ENCODE results near the gene PDE4DIP. TPM values are rescaled to one million over a fixed set of nuclear protein-coding genes. Genes with fewer than 3 reads are reported as not detected.
A peak's percentile ranks its signal among the peaks of the same experiment; 100 is the strongest.
"Not testable (repeated sequence)": the region's sequence is repeated elsewhere in the genome, so short reads cannot be mapped to it uniquely, and the experiment has no call there.

Gene PDE4DIP
- total RNA-seq, 1 donor from 2014 or later, result 163 TPM

DNA sequence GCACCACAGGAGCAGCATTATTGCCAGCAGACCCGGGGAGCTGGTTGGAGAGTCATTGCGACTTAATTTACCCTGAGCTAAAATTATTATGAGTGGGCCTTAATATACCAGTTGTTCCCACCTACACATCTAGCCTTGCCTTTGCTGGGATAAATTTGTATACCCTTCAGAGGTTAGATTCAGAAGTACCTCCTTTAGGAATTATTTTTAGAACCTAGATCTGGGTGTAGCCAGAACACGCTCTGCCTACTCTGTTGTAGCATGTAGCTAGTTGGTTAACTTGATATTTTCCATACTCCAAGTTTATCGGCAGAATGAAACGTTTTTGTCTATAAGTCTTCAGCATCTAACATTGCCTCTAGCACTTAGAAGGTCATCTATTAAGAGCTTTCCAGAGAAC, 9.1 kb downstream of the PDE4DIP start:
- H3K27me3 ChIP-seq; H3K9me3 ChIP-seq; H3K4me1 ChIP-seq; intact Hi-C loops (cut with DNase I); DNase-seq; H3K27ac ChIP-seq; H3K36me3 ChIP-seq; ATAC-seq; H3K4me3 ChIP-seq: not testable (repeated sequence)

DNA sequence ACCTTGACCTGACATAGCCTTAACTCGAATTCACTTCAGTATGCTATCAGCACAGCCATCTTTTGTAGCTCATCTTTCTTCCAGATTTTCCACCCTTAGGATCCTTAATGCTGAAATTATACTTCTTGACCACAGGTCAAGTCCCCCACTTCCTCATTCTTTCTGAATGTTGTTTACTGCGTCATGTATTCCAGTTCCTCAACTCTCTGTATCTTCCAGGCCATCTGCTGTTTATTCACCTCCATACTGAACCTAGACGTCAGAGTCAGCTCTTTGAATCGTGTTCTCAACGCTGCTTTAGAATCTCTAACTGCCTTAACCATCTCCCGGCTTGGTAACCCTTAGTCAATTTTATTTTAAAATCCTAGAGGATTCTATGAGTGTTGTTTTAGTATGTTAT, 9.8 kb downstream of the PDE4DIP start:
- H3K4me3 ChIP-seq; H3K4me1 ChIP-seq; H3K9me3 ChIP-seq; H3K27ac ChIP-seq; DNase-seq; intact Hi-C loops (cut with DNase I); H3K27me3 ChIP-seq; H3K36me3 ChIP-seq: not testable (repeated sequence)
- peak; percentile 85 for ATAC-seq

DNA sequence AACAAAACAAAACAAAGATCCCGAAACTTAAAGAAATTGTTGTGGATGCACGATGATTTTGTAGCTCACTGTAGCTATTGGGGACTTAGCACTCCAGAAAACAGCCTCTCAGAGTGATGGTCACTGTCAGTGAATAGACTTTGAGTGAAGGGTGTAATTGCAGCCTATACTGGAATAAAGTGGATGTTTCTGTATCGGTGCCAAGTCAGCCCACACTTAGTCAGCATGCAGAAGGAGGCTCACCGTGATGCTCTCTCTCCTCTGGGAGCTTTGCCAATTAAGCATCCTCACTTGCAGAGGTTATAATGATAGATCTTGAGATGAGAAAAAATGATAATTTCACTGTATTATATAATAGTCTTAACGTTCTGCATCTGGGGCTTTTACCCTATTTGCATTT, 11.1 kb downstream of the PDE4DIP start:
- H3K4me1 ChIP-seq; H3K36me3 ChIP-seq; DNase-seq; ATAC-seq; H3K4me3 ChIP-seq; H3K9me3 ChIP-seq; H3K27ac ChIP-seq; intact Hi-C loops (cut with DNase I); H3K27me3 ChIP-seq: not testable (repeated sequence)

DNA sequence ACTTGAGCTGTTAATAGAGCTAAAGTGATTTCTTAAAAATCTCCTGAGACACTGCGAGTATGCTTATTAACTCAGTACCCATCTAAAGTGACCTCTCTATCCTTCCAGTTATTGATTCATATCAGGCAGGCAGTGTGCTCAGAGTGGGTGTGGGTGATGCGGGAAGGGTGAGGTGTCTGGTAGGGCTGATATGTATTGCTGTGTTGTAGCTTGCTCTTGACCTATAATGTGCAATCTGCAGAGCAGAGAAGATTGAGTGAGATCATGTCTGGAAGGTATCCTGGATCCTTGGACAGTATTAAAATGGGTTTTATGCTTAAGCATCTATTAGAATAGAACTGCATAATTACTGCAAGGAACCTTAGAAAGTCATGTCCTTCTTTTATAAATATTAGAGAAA, 15.8 kb downstream of the PDE4DIP start:
- intact Hi-C loops (cut with DNase I); H3K4me3 ChIP-seq; H3K27ac ChIP-seq; ATAC-seq; H3K27me3 ChIP-seq; DNase-seq; H3K4me1 ChIP-seq; H3K36me3 ChIP-seq; H3K9me3 ChIP-seq: not testable (repeated sequence)

DNA sequence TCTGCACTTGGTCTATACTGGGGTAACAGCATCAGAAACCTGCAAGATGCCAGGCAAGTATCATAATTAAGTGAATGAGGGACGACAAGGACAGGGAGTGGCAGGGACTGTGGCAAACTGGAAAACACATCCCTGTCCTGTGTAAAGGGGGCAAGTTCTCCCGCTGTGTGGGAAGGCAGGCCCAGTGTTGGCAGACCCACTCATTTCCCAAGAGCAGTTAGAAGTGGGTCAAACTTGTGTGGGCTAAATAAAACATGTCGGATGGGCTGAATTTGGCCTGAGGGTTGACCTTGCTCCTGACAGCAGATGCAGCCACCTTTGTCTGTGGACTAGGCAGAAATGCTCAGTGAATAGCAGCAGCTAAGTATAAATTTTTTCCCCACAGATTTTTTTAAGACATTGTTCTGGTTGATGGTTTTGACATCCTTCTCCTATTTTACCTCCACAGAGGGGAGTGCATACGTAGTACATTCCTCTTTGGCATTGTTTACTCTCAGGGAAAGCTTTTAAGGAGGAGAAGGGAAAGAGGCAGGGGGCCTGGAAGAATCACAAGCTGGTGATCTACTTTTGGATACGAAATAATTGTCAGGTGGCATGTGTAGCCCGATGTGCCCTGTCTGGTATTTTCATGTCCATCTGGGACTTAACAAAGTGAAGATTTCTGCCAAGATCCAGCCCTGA, 16.5 kb downstream of the PDE4DIP start:
- H3K4me3 ChIP-seq; intact Hi-C loops (cut with DNase I); H3K4me1 ChIP-seq; H3K9me3 ChIP-seq; H3K36me3 ChIP-seq; ATAC-seq; H3K27me3 ChIP-seq; DNase-seq; H3K27ac ChIP-seq: not testable (repeated sequence)

DNA sequence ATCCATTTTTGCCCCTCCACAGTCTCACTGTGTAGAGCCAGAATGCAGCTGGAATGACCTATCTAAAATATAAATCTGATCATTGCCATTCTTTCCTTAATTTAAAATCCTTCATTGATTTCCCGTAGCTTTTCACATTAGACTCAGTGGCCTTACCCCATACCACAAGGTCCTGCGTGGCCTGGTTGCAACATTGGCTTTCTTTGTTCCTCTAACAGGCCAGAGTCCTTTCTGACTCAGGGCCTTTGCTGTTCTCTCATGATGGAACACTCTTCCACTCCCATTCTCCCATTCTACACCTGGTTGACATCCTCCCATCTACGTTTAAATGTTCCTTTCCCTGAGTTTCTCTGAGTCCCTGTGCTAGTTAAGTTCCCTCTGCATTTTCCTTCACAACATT, 18.4 kb downstream of the PDE4DIP start:
- H3K9me3 ChIP-seq; DNase-seq; intact Hi-C loops (cut with DNase I); H3K27me3 ChIP-seq; H3K27ac ChIP-seq; H3K36me3 ChIP-seq; H3K4me3 ChIP-seq; H3K4me1 ChIP-seq: not testable (repeated sequence)
- peak; percentile 80 for ATAC-seq

DNA sequence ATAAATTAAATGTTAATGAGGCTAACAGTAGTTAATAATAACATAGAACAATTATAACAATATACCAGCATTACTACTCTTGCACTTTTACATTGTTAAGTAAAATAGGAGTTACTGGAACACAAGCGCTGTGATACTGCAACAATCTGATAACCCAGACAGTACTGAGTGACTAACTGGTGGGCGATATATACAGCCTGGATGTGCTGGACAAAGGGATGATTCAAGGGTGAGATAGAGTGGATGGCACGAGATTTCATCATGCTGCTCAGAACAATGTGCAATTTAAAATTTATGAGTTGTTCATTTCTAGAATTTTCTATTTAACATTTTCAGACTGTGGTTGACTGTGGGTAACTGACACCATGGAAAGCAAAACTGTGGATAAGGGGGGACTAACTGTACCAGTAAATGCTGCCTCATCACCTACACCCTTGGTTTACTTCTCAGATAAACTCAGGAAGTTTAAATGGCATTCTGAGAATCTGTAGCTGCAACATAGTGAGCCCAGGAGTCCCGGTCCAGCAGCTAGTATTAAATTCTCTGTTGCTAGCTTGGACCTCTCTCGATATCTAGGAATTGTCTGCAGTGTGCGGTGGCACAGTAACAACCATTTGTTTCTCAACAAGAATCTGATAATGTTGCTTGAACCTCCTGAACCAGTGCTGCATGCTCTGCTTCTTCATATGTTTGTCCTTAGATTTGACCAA, 24.9 kb downstream of the PDE4DIP start:
- H3K4me1 ChIP-seq; H3K27ac ChIP-seq; H3K9me3 ChIP-seq; H3K27me3 ChIP-seq; ATAC-seq; H3K4me3 ChIP-seq; intact Hi-C loops (cut with DNase I); DNase-seq; H3K36me3 ChIP-seq: not testable (repeated sequence)

DNA sequence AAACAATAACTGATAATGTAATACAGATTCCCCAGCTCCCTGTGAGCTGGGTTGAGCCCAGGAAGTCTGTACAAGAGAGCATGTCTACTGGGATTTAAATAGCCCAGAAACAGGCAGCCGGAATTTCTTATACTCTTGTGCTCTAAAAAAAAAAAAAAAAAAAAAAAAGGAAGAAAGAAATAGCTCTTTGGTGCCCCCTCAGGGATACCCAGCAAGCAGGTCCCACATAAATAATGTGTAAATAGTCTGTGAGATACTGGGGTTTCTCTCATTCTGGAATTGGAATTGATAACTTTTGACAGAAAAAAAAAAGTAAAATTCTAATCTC, 25.4 kb downstream of the PDE4DIP start:
- not testable (repeated sequence) for DNase-seq, H3K27ac ChIP-seq

DNA sequence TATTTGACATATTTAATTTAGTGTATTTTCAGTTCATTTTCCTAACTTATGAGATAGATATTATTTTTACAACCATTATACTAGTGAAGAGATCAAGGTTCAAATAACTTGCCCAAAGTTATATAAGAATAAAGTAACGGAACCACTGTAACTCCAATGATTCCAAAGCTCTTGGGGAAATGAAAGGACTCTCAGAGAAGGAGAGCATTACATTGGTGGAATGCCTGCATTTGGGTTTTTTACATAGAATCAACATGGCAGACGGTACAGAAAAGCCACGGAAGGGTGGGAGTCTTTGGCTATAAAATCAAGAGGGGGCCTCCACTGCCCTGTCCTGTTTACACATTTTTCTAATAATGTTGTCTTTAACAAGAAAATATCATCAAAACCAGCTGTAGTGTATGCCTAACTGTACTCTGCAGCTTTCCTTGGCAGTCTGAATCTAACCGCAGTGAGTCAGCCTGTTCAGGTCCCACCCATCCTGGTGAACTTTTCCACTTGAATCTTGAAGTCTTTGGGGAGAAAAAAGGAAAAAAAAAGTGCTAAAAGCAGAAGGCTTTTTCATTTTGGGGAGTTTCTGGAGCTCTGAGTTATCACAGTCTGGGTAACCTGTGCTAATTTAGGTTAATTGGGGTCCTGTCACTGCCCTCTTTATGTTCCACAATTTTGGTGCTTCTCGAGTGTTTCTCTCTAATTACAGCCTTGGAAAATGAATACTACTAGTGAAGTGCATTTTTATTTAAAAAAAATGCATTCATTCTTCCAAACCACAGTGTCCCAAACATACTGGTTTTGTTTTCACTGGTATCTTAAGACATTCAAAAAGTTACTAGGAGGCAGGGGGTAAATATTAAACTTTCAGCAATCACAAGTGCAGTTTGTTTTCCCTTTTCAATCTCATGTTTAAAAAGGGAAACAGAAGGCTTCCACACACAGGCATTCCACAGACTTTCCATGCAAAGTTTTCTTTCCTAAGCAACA, 30.5 kb downstream of the PDE4DIP start:
- intact Hi-C loops (cut with DNase I); H3K4me3 ChIP-seq; H3K27me3 ChIP-seq; H3K9me3 ChIP-seq; DNase-seq; H3K36me3 ChIP-seq; H3K4me1 ChIP-seq; H3K27ac ChIP-seq: not testable (repeated sequence)
- peak; percentile 88 for ATAC-seq

More for the DNA sequence above, 25.4 kb downstream of the PDE4DIP start:
- H3K9me3 ChIP-seq; H3K4me1 ChIP-seq; H3K36me3 ChIP-seq; H3K4me3 ChIP-seq; intact Hi-C loops (cut with DNase I); H3K27me3 ChIP-seq; ATAC-seq: not testable (repeated sequence)

DNA sequence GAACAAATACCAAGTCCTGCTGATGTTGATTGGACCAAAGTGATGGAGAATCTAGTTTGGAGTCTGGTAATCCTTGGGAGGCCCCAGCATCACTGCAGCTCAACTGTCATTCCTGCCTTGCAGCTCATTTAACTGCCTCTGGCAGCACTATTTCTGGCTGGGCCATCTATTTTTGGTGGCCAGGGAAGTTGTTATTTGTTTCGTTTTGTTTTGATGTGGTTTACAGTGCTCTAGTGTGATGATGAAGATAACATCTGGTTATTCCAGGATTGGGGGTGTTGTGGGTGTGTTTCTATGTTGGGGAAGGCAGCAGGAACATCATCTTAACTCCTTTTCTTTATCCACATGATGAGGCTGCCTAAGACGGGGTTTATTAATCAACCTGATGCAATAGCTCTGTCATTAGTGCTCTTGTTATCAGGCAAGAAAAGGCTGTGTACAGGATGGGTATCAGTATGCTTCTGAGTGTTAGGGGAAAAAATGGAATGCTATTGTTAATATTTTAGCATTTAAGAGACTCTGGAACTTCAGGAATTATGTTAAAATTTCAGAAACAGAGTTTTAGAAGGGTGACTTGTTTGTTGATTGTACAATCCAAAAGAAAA, 35.7 kb downstream of the PDE4DIP start:
- peak; percentile 46 for ATAC-seq
- not testable (repeated sequence) for DNase-seq

DNA sequence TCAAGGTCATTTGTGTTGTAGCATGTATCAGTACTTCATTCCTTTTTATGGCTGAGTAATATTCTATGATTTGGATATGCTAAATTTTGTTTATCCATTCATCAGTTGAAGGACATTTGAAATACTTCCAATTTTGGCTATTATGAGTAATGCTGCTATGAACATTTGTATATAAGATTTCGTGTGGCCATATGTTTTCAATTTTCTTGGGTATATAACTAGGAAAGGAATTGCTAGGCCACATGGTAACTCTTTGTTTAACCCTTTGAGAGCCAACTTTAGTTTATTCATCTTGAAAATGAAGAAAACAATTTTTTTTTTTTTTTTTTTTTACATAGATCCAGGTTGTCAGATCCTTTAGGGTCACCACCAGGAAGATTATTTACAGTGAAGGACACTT, 37.0 kb downstream of the PDE4DIP start:
- DNase-seq; intact Hi-C loops (cut with DNase I); H3K9me3 ChIP-seq; H3K36me3 ChIP-seq; H3K27me3 ChIP-seq; H3K4me1 ChIP-seq; H3K4me3 ChIP-seq; ATAC-seq; H3K27ac ChIP-seq: not testable (repeated sequence)

More for the DNA sequence above, 35.7 kb downstream of the PDE4DIP start:
- intact Hi-C loops (cut with DNase I); H3K9me3 ChIP-seq; H3K27me3 ChIP-seq; H3K4me1 ChIP-seq; H3K36me3 ChIP-seq; H3K27ac ChIP-seq; H3K4me3 ChIP-seq: not testable (repeated sequence)

DNA sequence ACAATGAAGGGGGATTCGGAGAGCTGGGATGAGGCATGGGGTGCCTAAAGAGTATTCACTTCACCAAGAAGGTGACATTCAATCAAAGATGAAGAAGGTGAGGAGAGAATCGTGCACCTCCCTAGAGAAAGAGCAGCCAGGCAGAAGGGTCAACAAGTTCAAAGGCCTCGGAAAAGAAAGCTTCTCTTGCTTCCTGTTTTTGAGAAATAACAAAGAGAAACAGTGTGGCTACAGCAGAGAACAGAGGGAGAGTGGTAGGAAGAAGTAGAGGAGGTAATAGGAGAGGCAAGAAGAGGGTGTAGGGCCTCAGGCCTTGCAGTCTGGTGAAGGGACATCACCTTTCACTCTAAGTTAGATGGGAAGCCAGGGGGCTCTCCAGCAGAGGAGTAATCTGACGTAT, 41.0 kb downstream of the PDE4DIP start:
- DNase-seq; H3K4me3 ChIP-seq; intact Hi-C loops (cut with DNase I); H3K4me1 ChIP-seq; H3K9me3 ChIP-seq; H3K27ac ChIP-seq; H3K27me3 ChIP-seq; H3K36me3 ChIP-seq: not testable (repeated sequence)
- ATAC-seq, result peak; percentile 43

DNA sequence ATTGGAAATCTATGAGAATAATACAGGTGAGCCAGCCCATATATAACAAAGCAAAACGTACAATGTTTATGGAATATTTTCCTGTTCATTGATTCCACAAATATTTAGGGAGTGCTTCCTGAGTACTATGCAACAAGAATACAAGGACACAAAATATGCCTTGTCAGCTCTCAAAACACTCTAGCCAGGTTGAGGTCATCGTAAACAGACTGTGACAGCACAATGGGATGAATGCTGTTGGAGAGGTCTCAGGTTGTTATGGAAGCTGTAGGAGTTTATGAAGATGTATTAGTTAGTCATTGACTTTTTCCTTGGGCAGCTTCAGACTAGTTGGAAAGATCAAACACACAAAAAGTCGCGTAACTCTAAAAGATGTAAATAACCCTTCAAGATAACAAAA, 42.1 kb downstream of the PDE4DIP start:
- H3K27me3 ChIP-seq; H3K36me3 ChIP-seq; H3K4me3 ChIP-seq; ATAC-seq; DNase-seq; intact Hi-C loops (cut with DNase I); H3K4me1 ChIP-seq; H3K9me3 ChIP-seq; H3K27ac ChIP-seq: not testable (repeated sequence)

DNA sequence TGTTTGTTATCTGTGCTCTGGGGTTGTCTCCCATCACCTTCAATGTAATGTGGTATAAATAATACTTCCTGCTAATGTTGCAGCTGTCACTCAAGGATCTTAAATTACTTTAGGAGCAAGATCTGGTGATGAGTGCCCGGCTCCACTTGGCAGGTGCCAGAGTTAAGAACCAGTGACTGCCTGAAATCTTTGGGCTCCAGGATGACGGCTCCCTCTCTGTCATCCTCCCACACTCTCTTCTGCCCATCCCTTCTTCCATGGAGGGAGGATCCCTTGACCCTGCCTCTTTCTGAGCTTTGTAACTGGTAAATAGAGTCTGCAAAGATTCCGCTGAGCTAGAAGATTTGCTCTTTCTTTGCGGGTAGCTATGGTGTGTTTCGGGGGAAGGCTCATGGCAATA, 44.4 kb downstream of the PDE4DIP start:
- H3K27me3 ChIP-seq; DNase-seq; H3K4me1 ChIP-seq; H3K4me3 ChIP-seq; ATAC-seq; intact Hi-C loops (cut with DNase I); H3K9me3 ChIP-seq; H3K27ac ChIP-seq; H3K36me3 ChIP-seq: not testable (repeated sequence)

Measured in upper lobe of right lung (tissue), 1 donor.